NT2/D1 (cell line): ENCODE results near the gene ACAP3.

Experiments
- SUZ12 ChIP-seq: IDR thresholded peaks from 2 replicates; pipeline ENCODE4 v1.6.1; 2011; ENCODE audit not compliant: insufficient read length, insufficient read depth; ENCODE audit errors: extremely low read depth
- YY1 ChIP-seq: IDR thresholded peaks from 2 replicates; pipeline ENCODE4 v1.6.1; 2011; ENCODE audit not compliant: insufficient read length, insufficient read depth
- ZNF274 ChIP-seq: IDR thresholded peaks from 2 replicates; pipeline ENCODE4 v1.6.1; 2011; ENCODE audit warnings: mild to moderate bottlenecking, low read depth, low read length

DNA sequence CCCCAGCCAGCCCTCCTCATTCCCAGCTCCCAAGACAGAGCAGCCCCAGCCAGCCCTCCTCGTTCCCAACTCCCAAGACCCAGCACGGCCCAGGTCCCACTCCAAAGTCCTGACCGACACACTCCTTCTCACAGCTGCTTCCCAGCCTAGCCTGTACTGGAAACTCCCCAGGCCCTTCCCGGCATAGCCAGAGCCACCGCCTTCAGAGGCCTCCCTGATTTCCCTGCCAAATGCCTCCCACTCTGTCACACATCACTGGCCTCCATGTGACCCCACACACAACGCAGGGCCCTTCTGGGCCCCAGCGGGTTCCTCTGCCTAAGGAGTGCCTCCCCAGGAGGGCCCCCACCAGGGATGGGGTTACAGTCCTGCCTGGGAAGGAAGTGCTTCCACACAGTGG, 36.9 kb downstream of the ACAP3 start:
- TF ChIP-seq YY1, result no peak
- no peak for TF ChIP-seq ZNF274
- TF ChIP-seq SUZ12, result no peak
